Brain microvascular endothelial cell (primary cell): ENCODE data around the gene CFAP65.

Experiments used
- DNase-seq: peaks from one replicate; pipeline ENCODE4 v3.0.0-alpha.2; 2020
- H3K27ac ChIP-seq: fragments of 250-450 bp; sonication (Bioruptor Pico); 2 replicates; pipeline ENCODE4 v1.5.1; 2020; ENCODE audit warnings: mild to moderate bottlenecking, moderate library complexity
- H3K27me3 ChIP-seq: fragments of 250-450 bp; sonication (Bioruptor Pico); replicated peaks from 2 replicates; pipeline ENCODE4 v1.5.1; 2020; ENCODE audit warnings: mild to moderate bottlenecking
- H3K36me3 ChIP-seq: fragments of 250-450 bp; sonication (Bioruptor Pico); replicated peaks from 2 replicates; pipeline ENCODE4 v1.5.1; 2020; ENCODE audit warnings: mild to moderate bottlenecking
- H3K4me3 ChIP-seq: 2 replicates; pipeline ENCODE4 v1.5.1; 2011; ENCODE audit warnings: low read depth, mild to moderate bottlenecking, control low read depth, low read length, moderate library complexity
- in situ Hi-C: cut with HindIII; loops from 2 replicates; pipeline ENCODE4 v1.10.0; 2017; ENCODE audit warnings: low sequenced_read_pairs, low pct_ligation_motif_present
- TF ChIP-seq, protein P1 (sequence below): IDR thresholded peaks from 2 replicates; pipeline ENCODE4 v1.5.1; 2011; ENCODE audit warnings: low read depth, mild to moderate bottlenecking, moderate library complexity, low read length, control low read depth, inconsistent platforms; ENCODE audit errors: missing control alignments

Gene CFAP65

GRCh38 chr2:218996937-218997336 is 44.4 kb downstream of the CFAP65 start:
- no peaks in the 10 kb centered on the region for H3K36me3 ChIP-seq
- TF ChIP-seq, protein P1, sequence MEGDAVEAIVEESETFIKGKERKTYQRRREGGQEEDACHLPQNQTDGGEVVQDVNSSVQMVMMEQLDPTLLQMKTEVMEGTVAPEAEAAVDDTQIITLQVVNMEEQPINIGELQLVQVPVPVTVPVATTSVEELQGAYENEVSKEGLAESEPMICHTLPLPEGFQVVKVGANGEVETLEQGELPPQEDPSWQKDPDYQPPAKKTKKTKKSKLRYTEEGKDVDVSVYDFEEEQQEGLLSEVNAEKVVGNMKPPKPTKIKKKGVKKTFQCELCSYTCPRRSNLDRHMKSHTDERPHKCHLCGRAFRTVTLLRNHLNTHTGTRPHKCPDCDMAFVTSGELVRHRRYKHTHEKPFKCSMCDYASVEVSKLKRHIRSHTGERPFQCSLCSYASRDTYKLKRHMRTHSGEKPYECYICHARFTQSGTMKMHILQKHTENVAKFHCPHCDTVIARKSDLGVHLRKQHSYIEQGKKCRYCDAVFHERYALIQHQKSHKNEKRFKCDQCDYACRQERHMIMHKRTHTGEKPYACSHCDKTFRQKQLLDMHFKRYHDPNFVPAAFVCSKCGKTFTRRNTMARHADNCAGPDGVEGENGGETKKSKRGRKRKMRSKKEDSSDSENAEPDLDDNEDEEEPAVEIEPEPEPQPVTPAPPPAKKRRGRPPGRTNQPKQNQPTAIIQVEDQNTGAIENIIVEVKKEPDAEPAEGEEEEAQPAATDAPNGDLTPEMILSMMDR = no peak
- no peak overlapping the region for H3K27ac ChIP-seq
- peaks cover 88% of the 10 kb centered on the region for H3K27me3 ChIP-seq
- DNase-seq = no peak
- no peak overlapping the region for H3K4me3 ChIP-seq
- in situ Hi-C loops = no loop called here

DNA sequence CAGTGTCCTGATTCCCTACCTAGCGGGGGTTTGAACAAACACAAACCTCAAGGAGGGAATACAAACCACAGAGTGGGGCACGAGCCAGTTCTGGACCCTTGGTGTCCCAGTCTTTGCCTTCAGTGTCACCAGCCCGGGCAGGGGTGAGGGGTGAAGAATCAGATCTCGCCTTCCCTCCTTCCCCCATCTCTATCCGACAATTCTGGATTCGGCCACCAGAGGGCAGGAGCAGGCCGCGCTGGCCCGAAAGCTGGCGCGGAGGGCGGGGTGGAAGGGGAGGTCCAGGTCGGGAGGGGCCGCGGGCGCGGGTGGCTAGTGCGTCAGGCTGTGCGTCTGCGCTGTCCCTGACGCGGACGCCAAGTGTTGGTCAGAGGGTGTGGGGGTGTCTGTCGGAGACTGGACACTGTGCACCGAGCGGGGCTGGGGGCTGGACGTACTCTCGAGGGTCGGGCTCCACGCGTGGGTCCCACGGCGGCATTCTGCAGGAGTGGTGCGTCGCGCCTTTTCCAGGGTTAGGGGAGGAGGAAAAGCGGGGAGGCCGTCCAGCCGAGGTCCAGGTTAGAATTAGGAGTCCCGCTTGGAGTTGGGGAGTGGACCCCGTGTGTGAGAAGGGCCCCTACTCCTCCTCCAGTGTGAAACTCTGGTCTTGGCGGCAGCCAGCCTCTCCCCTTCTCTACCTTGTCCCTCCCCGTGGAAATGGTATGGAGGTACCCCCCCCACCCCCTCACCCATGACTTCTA is 45.2 kb downstream of the CFAP65 start:
- in situ Hi-C loops = no loop called here
- TF ChIP-seq, protein P1 = peak; percentile 83
- no peaks in the 10 kb centered on the region for H3K36me3 ChIP-seq
- peaks cover 88% of the 10 kb centered on the region for H3K27me3 ChIP-seq
- peak overlapping the region; percentile 39 for H3K4me3 ChIP-seq
- no peak overlapping the region for H3K27ac ChIP-seq
- peak; percentile 68 for DNase-seq

DNA sequence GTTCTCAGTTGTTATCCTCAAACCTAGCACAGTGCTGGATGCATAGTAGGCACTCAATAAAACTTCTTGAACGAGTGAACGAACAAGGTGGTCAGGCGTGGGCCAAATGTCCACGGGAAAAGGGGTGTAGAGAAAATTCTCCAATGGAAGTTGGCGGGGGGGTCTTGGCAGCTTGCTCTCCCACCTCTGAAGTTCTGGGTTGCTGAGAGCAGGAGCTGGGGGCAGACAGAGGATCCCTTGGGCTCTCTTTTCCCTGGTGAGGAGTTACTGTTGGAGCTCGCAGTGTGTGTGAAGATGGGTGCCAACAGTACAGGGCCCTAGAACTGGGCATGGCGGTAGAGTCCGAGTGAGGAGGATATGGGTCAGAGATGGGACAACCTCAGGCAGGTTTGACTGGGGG is 45.8 kb downstream of the CFAP65 start:
- in situ Hi-C loops = no loop called here
- no peak for DNase-seq
- Histone ChIP-seq H3K27ac (no peak overlapping the region), H3K27me3 (peaks cover 88% of the 10 kb centered on the region), H3K4me3 (no peak overlapping the region), H3K36me3 (no peaks in the 10 kb centered on the region)
- TF ChIP-seq, protein P1 = no peak

DNA sequence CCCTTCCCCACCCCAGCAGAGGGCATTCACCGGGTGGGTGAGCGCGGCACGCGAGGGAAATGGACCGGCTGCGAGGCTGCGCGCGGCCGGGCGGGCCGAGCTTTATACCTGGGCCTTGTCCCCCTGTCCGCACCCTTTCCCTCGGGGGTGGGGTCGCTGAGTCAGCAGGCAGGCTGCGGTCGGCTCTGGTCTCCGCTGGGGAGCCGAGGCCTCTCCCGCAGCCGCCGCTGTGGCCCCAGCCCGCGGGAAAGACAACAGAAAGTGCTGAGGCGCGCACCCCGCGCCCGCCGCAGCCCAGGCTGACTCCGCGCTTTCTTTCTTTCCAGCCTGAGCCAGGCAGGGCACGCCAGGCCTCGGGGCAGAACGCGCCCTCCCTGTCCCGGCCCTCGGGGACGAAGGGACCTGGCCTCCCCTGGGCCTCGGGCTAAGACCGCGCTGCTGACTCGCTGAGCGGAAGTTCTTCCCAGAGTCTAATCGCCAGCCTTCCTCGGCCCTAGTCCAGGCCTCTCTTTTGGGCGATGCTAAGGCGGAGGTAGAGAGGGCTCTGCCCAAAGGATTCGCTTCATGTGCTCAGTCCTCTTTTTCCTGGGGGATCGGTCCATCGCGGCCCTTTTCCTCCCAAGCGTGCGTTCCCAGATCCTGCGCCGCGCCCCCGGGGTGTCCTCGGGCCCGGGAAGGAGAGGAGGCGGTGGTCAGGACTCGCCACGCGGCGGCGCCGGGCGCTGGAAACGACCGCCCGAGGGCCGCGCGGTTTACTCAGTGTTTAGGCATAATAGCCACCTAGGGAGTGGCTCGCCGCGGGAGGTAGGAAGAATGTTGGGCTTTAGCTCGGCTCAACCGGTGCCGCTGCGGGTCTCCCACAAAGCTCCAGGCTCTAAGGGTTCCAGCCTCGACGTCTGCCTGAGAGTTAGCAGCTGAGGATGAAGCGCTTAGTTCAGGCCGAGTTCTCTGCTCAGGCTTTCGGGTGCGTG is 47.7 kb downstream of the CFAP65 start, which contains the start of gene CRYBA2:
TSS of gene CRYBA2 (minus strand) at position 78 of the 971 bp plus-strand sequence. CDS start 246 bp downstream, outside the sequence.
- TF ChIP-seq, protein P1 = peak; percentile 12
- Histone ChIP-seq H3K4me3 (peak within 1 kb of the TSS; percentile 27), H3K27me3 (peaks cover 85% of the 10 kb centered on the region), H3K36me3 (no peaks in the 10 kb centered on the region), H3K27ac (no peak within 1 kb of the TSS)
- DNase-seq = no peak
- in situ Hi-C loops = no loop called here

- TF ChIP-seq, protein P1 = no peak
- Histone ChIP-seq H3K36me3 (no peaks in the 10 kb centered on the region), H3K27me3 (peaks cover 84% of the 10 kb centered on the region), H3K27ac (no peak overlapping the region), H3K4me3 (no peak overlapping the region)
- no peak for DNase-seq
- in situ Hi-C loops = no loop called here
These were observed 48.5 kb downstream of the CFAP65 start for GRCh38 chr2:218992703-218993344.
